KMS-11 (cell line): ENCODE measurements around the gene PTGER3.

Source experiments
- H2AFZ ChIP-seq: fragments of 200-600 bp; sonication (generic); 2 replicates; pipeline ENCODE4 v1.6.1; 2016; ENCODE audit warnings: antibody characterized with exemption, mixed run types, low read depth
- H3K27ac ChIP-seq: fragments of 200-600 bp; sonication (generic); 2 replicates; pipeline ENCODE4 v1.6.1; 2016; ENCODE audit warnings: mild to moderate bottlenecking, mixed run types
- H3K27me3 ChIP-seq: fragments of 200-600 bp; sonication (generic); 2 replicates; pipeline ENCODE4 v1.6.1; 2017; ENCODE audit warnings: mild to moderate bottlenecking, low read depth, mixed run types, moderate library complexity; ENCODE audit not compliant: insufficient read depth
- H3K36me3 ChIP-seq: fragments of 200-600 bp; sonication (generic); 2 replicates; pipeline ENCODE4 v1.6.1; 2017; ENCODE audit warnings: mild to moderate bottlenecking, mixed run types; ENCODE audit not compliant: insufficient read depth
- H3K4me1 ChIP-seq: fragments of 200-600 bp; sonication (generic); 2 replicates; pipeline ENCODE4 v1.6.1; 2016; ENCODE audit warnings: mild to moderate bottlenecking, low read depth, mixed run types; ENCODE audit not compliant: poor library complexity, severe bottlenecking
- H3K4me2 ChIP-seq: fragments of 200-600 bp; sonication (generic); 2 replicates; pipeline ENCODE4 v1.7.0; 2016; ENCODE audit warnings: mild to moderate bottlenecking, mixed run types
- H3K4me3 ChIP-seq: fragments of 200-600 bp; sonication (generic); IDR thresholded peaks from 2 replicates; pipeline ENCODE4 v1.6.1; 2017; ENCODE audit warnings: low read depth, low read length, mixed read lengths; ENCODE audit not compliant: insufficient read depth
- H3K79me2 ChIP-seq: fragments of 200-600 bp; sonication (generic); 2 replicates; pipeline ENCODE4 v1.6.1; 2016; ENCODE audit warnings: low read depth, mixed run types; ENCODE audit not compliant: insufficient read depth
- H3K9ac ChIP-seq: fragments of 200-600 bp; sonication (generic); 2 replicates; pipeline ENCODE4 v1.6.1; 2016; ENCODE audit warnings: mild to moderate bottlenecking, mixed run types
- H4K20me1 ChIP-seq: fragments of 200-600 bp; sonication (generic); 2 replicates; pipeline ENCODE4 v1.6.1; 2016; ENCODE audit warnings: mild to moderate bottlenecking, mixed run types; ENCODE audit not compliant: insufficient read depth
- CTCF ChIP-seq: fragments of 200-600 bp; sonication (generic); conservative IDR thresholded peaks from 2 replicates; pipeline ENCODE4 v1.6.1; 2017; ENCODE audit warnings: low read depth, mild to moderate bottlenecking, antibody characterized with exemption, low read length, moderate library complexity, mixed read lengths

PTGER3 gene

DNA sequence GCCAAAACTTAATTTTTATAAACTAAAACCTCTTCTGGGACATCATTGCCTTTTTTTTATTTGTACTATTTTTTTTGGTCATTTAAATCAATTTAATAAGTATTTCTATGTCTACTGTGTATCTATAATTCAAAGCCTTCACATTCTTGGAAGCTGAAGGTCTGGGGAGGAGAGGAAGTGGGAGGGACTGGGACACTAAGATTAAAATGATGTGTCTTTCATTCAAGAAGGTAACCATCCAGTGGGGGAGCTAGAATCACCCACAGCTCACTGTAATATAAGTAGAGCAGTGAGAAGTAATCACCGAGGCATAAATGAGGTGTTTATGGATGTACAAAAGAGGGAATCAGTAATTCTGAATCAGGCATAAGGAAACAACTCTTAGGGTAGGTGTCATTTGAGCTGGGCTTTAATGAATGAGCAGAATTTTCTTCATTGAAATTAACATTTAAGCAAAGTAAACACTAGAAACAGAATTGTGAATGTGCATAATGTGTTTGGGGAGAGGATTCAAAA lies 52.8 kb downstream of the PTGER3 start:
- H3K4me1 ChIP-seq, result no peaks in the 10 kb centered on the region

DNA sequence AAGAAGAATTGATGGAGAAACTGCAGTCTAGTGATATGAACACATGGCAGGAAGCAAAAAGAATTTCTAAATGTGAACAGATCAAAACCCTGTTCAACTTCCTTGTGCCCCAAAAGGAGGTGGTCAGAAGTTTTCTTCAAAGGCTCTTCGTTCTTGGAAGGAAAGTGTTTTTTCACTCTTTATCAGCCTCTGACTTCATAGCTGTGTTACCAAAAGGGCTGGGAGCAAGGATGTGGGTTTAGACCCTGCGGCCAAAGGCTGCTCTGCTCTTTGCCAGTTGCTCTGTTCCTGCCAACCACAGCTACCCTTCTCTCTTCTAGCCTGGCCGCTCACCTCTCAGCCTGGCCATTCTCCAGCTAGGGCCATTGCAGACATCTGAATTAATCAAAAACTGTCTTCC lies 53.8 kb downstream of the PTGER3 start:
- no peak overlapping the region for H2AFZ ChIP-seq
- H4K20me1 ChIP-seq, result no peaks in the 10 kb centered on the region
- no peaks in the 10 kb centered on the region for H3K4me1 ChIP-seq
- no peak overlapping the region for H3K4me3 ChIP-seq
- no peak for TF ChIP-seq CTCF
- no peaks in the 10 kb centered on the region for H3K27me3 ChIP-seq
- H3K79me2 ChIP-seq, result no peaks in the 10 kb centered on the region
- H3K9ac ChIP-seq, result no peak overlapping the region
- H3K36me3 ChIP-seq, result no peaks in the 10 kb centered on the region
- H3K4me2 ChIP-seq, result no peak overlapping the region
- H3K27ac ChIP-seq, result no peak overlapping the region

More for the DNA sequence above, 52.8 kb downstream of the PTGER3 start:
- no peaks in the 10 kb centered on the region for H3K27me3 ChIP-seq
- no peaks in the 10 kb centered on the region for H3K79me2 ChIP-seq
- no peak overlapping the region for H3K4me2 ChIP-seq
- no peak for TF ChIP-seq CTCF
- H3K36me3 ChIP-seq, result no peaks in the 10 kb centered on the region
- no peak overlapping the region for H3K27ac ChIP-seq
- H3K9ac ChIP-seq, result no peak overlapping the region
- H2AFZ ChIP-seq, result no peak overlapping the region
- H3K4me3 ChIP-seq, result no peak overlapping the region
- H4K20me1 ChIP-seq, result no peaks in the 10 kb centered on the region

DNA sequence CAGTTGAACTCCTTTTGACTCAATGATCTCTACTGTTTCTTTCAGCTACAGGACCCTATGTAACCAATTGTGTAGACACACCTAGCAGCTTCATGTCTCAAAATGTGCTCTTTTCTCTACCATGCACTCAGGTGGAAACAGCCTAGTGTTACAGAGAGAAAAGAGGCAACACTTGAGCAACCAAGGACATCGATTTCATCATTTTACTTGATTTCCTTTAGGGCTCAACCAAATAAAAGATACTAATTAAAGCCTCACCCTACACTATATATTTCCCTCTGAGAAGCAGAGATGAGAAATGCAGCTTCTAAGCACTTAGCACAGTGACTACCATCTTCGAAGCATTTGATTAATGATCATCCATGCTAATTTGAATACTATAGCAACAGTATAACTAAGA lies 55.1 kb downstream of the PTGER3 start:
- no peaks in the 10 kb centered on the region for H4K20me1 ChIP-seq
- no peak overlapping the region for H3K4me3 ChIP-seq
- H2AFZ ChIP-seq, result no peak overlapping the region
- no peaks in the 10 kb centered on the region for H3K79me2 ChIP-seq
- no peaks in the 10 kb centered on the region for H3K27me3 ChIP-seq
- no peak overlapping the region for H3K27ac ChIP-seq
- no peaks in the 10 kb centered on the region for H3K36me3 ChIP-seq
- no peaks in the 10 kb centered on the region for H3K4me1 ChIP-seq
- H3K4me2 ChIP-seq, result no peak overlapping the region
- H3K9ac ChIP-seq, result no peak overlapping the region
- TF ChIP-seq CTCF, result no peak

DNA sequence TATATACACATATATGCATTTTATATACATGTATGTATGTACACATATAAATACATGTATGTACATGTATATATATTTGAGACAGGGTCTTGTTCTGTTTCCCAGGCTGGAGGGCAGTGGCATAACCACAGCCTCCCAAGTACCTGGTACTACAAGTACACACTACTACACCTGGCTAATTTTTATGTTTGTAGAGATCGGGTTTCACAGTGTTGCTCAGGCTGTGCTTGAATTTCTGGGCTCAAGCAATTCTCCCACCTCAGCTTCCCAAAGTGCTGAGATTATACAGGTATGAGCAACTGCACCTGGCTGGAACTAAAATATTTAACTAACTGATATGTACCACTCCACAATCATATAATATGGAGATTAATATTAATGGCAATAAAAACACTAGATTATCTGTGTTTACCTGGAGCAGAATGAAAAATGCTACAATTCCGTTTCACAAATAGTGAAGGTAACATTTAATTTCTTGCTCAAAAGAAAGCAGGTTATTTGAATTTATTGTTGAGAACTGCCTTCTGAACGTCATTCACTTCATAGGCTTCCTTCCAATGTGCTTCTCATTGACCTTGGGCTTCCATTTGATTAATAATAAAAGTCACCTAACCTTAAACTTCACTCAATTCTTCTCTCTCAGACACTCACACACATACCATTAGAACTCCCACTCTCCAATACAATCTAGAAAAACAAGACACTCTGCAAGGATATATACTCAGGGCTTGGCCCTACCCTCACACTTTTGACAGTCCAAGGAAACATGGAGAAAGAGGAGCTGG lies 57.0 kb downstream of the PTGER3 start:
- TF ChIP-seq CTCF, result no peak
- no peak overlapping the region for H3K27ac ChIP-seq
- H3K27me3 ChIP-seq, result no peaks in the 10 kb centered on the region
- H3K36me3 ChIP-seq, result no peaks in the 10 kb centered on the region
- no peaks in the 10 kb centered on the region for H4K20me1 ChIP-seq
- no peak overlapping the region for H3K9ac ChIP-seq
- no peak overlapping the region for H2AFZ ChIP-seq
- no peak overlapping the region for H3K4me2 ChIP-seq
- H3K4me1 ChIP-seq, result no peaks in the 10 kb centered on the region
- no peaks in the 10 kb centered on the region for H3K79me2 ChIP-seq
- H3K4me3 ChIP-seq, result no peak overlapping the region
